HUES64 (cell line): Measurements from ENCODE around the gene VPS13C.
"Not testable (repeated sequence)": the region's sequence is repeated elsewhere in the genome, so short reads cannot be mapped to it uniquely, and the experiment has no call there.

Experiments
- H3K27ac ChIP-seq: 2 replicates; pipeline ENCODE4 v1.7.0; 2013; ENCODE audit warnings: low read depth, low read length, inconsistent platforms
- H3K27me3 ChIP-seq: 2 replicates; pipeline ENCODE4 v1.6.1; 2013; ENCODE audit warnings: mild to moderate bottlenecking, low read length; ENCODE audit not compliant: insufficient read depth
- H3K36me3 ChIP-seq: 2 replicates; pipeline ENCODE4 v1.6.1; 2013; ENCODE audit warnings: mild to moderate bottlenecking, low read length; ENCODE audit not compliant: insufficient read depth
- H3K4me1 ChIP-seq: 2 replicates; pipeline ENCODE4 v1.6.1; 2013; ENCODE audit warnings: mild to moderate bottlenecking, low read length, moderate library complexity; ENCODE audit not compliant: insufficient read depth
- H3K4me3 ChIP-seq: 2 replicates; pipeline ENCODE4 v1.5.1; 2013; ENCODE audit warnings: mild to moderate bottlenecking, low read length, moderate library complexity
- H3K9ac ChIP-seq: 2 replicates; pipeline ENCODE4 v1.6.1; 2013; ENCODE audit warnings: mild to moderate bottlenecking, low read depth, low read length
- H3K9me3 ChIP-seq: 2 replicates; pipeline ENCODE4 v1.6.1; 2013; ENCODE audit warnings: low read depth, low read length; ENCODE audit not compliant: insufficient read depth
- WGBS: fragments of 150-250, 120-280 bp; methylation state at CpG from one replicate; pipeline ENCODE4 v1.1.7; 2013; ENCODE audit warnings: missing lambda C conversion rate; 5-methylcytosine and 5-hydroxymethylcytosine counted together

VPS13C gene

DNA sequence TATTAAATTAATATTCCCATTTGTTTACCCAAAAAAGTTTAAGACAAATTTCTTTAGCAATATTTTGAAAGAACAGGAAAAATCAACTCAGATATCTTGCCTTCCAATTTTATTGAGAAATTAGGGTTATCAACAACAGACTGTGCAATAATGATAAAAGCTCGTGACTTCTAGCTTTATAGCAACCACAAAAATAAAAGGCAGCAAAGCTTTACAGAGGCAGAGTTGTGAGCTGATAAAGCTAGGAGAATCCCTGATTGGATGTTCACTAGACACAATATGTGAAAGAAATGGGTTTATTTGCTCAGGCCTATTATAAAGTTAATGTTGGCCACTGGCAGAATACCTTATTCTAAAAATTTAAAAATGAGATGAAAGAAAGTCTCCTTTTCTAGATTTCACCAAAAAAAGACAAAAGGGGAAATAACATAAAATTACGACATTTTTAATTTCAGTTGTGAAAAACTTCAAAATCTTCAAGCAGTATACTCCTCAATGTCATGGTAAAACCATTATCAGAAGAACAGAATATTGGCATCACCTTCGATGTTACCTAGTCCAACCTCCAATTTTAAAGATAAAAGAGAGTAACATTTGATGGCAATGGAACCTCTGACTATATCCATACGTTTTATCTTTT, 2.8 kb downstream of the VPS13C start:
- H3K27me3 ChIP-seq, result peaks cover 28% of the 10 kb centered on the region
- no peak overlapping the region for H3K27ac ChIP-seq
- no peaks in the 10 kb centered on the region for H3K36me3 ChIP-seq
- no peaks in the 10 kb centered on the region for H3K9me3 ChIP-seq
- WGBS, result 96% methylated on average over 3 of the region's 4 CpGs
- peaks cover 6% of the 10 kb centered on the region; the same call in 1 of the 2 replicates for H3K4me1 ChIP-seq
- H3K4me3 ChIP-seq, result no peak overlapping the region
- H3K9ac ChIP-seq, result no peak overlapping the region

DNA sequence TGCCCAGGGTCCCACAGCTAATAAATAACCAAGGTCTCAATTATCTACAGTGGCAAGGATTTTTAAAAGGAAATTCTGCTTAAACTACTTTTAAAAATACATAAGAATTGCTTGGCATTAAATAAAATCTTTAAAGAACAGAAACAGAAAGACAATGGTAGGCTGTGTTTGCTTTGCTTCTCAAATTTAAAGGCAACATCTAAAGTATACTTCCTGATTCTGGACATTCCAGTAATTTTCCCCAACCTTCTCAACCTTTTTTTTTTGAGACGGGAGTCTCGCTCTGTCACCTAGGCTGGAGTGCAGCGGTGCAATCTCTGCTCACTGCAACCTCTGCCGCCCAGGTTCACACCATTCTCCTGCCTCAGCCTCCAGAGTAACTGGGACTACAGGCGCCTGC, 5.3 kb downstream of the VPS13C start:
- 90% methylated on average over 4 of the region's 5 CpGs for WGBS

GRCh38 chr15:62053439-62054085, 6.7 kb downstream of the VPS13C start:
- H3K27me3 ChIP-seq, result no peaks in the 10 kb centered on the region
- no peaks in the 10 kb centered on the region for H3K9me3 ChIP-seq
- H3K9ac ChIP-seq, result no peak overlapping the region
- no peak overlapping the region for H3K4me3 ChIP-seq
- no peaks in the 10 kb centered on the region for H3K4me1 ChIP-seq
- no peak overlapping the region for H3K27ac ChIP-seq
- H3K36me3 ChIP-seq, result no peaks in the 10 kb centered on the region
- WGBS, result 78% methylated on average over 5 of the region's 5 CpGs

More for the DNA sequence above, 5.3 kb downstream of the VPS13C start:
- Histone ChIP-seq H3K36me3 (no peaks in the 10 kb centered on the region), H3K9ac (no peak overlapping the region), H3K9me3 (no peaks in the 10 kb centered on the region), H3K27ac (no peak overlapping the region), H3K27me3 (peaks cover 8% of the 10 kb centered on the region), H3K4me1 (peaks cover 3% of the 10 kb centered on the region; the same call in 1 of the 2 replicates), H3K4me3 (no peak overlapping the region)

DNA sequence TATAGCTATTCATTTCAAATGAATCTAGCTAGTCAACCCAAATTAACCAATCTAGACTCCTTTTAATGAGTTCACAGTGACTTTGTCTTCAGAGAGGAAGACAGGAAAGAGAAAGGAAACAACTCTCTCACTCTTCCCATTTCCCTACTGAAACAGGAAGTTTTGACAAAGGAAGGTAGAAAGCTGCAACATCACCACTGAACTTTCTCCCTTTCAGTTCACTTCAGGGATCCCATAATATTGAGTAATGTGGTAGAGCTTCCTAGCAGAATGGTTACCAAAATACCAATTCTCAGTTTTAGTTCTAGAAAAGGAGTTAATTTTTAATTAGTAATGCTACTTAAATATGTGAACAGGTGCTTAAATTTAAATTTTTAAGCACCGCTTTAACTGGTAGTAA, 7.5 kb downstream of the VPS13C start:
- Histone ChIP-seq H3K9me3 (no peaks in the 10 kb centered on the region), H3K36me3 (no peaks in the 10 kb centered on the region), H3K9ac (no peak overlapping the region), H3K4me1 (no peaks in the 10 kb centered on the region), H3K27ac (no peak overlapping the region), H3K4me3 (no peak overlapping the region), H3K27me3 (no peaks in the 10 kb centered on the region)
- WGBS, result no CpG with 5 or more reads among the region's 1 CpG

DNA sequence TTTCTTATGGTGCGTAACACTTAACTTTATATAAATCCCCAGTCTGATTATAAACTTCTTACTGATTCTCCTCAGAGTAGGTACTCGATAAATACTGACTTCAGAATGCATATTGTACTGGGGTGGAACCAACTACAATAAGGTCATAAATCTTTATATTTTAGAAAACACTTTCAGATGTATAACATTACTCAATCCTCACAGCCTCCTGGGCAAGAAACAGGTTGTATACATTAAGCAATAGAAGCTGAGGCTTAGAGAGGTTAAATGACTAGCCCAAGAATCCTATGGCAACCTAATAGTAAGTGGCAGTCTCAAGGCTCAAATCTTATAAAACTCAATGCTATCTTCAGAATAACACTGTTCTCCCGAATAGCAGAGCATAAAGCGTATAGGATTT, 9.1 kb downstream of the VPS13C start:
- WGBS, result 93% methylated on average over 4 of the region's 4 CpGs
- Histone ChIP-seq H3K9ac (no peak overlapping the region), H3K4me1 (no peaks in the 10 kb centered on the region), H3K27ac (no peak overlapping the region), H3K36me3 (no peaks in the 10 kb centered on the region), H3K27me3 (no peaks in the 10 kb centered on the region), H3K4me3 (no peak overlapping the region), H3K9me3 (no peaks in the 10 kb centered on the region)

DNA sequence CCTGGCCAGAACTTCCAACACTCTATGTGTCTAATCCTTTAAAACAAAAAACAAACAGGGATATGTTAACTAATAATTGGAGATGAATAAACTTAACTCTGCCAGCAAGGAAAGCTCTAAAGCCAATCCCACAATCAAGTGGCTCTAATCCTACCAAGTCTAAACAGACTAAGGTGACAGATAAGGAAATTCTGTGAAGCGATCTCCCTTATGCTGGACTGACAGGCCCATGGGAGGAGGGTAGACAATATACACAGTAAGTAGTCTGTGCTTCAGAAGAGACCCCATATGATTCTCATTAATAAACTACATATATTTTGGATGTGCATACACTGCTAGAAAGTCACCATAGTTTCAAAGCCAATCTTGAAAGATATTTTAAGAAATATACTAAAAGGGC, 10.1 kb downstream of the VPS13C start:
- H3K9me3 ChIP-seq, result no peaks in the 10 kb centered on the region
- 100% methylated on average over 1 of the region's 1 CpG for WGBS

GRCh38 chr15:62048254-62048653, 12.0 kb downstream of the VPS13C start:
- not testable (repeated sequence) for H3K4me1 ChIP-seq, H3K27ac ChIP-seq, H3K4me3 ChIP-seq, H3K9me3 ChIP-seq, H3K9ac ChIP-seq, H3K36me3 ChIP-seq, H3K27me3 ChIP-seq
- WGBS, result no CpG with 5 or more reads among the region's 4 CpGs

More for the DNA sequence above, 10.1 kb downstream of the VPS13C start:
- no peak overlapping the region for H3K9ac ChIP-seq
- no peaks in the 10 kb centered on the region for H3K27me3 ChIP-seq
- no peak overlapping the region for H3K4me3 ChIP-seq
- H3K4me1 ChIP-seq, result no peaks in the 10 kb centered on the region
- H3K36me3 ChIP-seq, result no peaks in the 10 kb centered on the region
- no peak overlapping the region for H3K27ac ChIP-seq

GRCh38 chr15:62047282-62047827, 12.9 kb downstream of the VPS13C start:
- Histone ChIP-seq H3K36me3 (no peaks in the 10 kb centered on the region), H3K9me3 (no peaks in the 10 kb centered on the region), H3K4me3 (no peak overlapping the region), H3K27me3 (no peaks in the 10 kb centered on the region), H3K27ac (no peak overlapping the region), H3K4me1 (no peaks in the 10 kb centered on the region), H3K9ac (no peak overlapping the region)
- WGBS, result 87% methylated on average over 2 of the region's 2 CpGs

DNA sequence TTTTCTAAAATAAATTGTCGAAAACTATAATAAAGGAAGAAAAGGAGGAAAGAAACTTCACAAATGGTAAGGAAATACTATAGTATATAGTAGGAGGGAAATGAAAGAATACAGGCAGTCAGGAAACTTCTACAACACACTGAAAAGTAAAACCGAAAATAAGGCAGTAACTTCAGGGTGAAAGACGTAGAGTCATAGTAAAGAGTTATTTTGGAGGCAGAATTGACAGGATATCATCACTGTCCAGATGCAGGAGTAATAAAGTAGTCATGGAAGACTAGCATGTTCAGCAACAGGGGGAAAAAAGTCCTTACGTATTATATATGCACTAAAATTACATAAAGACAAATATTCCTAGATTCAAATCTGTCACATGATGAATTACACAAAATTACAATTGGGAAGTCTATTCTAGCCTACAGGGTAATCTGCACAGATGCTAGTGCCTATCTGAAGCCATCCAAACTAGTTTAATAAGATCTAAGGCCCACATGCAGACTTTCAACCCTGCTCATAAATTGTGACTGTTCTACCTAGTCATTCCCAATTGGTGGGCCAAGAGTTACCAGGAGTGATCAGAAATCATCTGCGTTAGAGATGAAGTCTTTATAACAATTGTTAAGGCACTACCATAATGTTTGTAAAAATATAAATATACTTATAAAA, 14.0 kb downstream of the VPS13C start:
- WGBS, result 93% methylated on average over 2 of the region's 5 CpGs
- Histone ChIP-seq H3K27me3 (no peaks in the 10 kb centered on the region), H3K27ac (no peak overlapping the region), H3K9ac (no peak overlapping the region), H3K36me3 (no peaks in the 10 kb centered on the region), H3K4me1 (no peaks in the 10 kb centered on the region), H3K4me3 (no peak overlapping the region), H3K9me3 (no peaks in the 10 kb centered on the region)

DNA sequence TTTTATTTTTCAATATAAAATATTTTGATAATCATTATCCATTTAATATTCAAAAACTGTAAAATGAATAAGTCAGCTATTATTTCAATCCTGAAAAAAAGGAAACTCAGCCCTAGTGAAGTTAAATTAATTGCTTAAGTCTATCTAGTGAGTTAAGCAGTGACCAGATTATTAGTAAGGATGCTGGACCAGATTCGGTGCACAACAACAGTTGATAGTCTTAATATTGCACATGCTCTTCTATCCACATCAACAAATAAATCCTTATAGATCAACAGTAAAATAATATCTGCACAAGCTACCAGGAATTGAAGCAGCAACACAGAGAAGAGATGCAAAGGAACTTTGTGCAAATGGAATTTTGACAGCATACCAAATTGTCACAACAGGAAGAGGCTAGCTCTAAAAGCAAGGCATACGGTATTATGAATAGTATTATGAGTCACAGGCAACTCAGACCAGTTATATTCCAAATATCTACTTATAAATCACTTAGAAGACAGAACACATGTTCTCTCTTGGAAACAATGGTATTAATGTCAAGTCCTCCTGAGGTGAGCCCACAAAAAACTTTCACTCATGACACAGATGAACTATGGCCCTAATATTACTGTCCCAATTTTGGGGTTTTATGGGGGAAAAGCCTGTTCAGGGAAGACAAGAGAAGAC, 24.9 kb downstream of the VPS13C start:
- no peaks in the 10 kb centered on the region for H3K4me1 ChIP-seq
- H3K27ac ChIP-seq, result no peak overlapping the region
- peaks cover 3% of the 10 kb centered on the region; the same call in 1 of the 2 replicates for H3K36me3 ChIP-seq
- H3K27me3 ChIP-seq, result no peaks in the 10 kb centered on the region
- 100% methylated on average over 1 of the region's 2 CpGs for WGBS
- H3K4me3 ChIP-seq, result no peak overlapping the region
- no peaks in the 10 kb centered on the region for H3K9me3 ChIP-seq
- H3K9ac ChIP-seq, result no peak overlapping the region

DNA sequence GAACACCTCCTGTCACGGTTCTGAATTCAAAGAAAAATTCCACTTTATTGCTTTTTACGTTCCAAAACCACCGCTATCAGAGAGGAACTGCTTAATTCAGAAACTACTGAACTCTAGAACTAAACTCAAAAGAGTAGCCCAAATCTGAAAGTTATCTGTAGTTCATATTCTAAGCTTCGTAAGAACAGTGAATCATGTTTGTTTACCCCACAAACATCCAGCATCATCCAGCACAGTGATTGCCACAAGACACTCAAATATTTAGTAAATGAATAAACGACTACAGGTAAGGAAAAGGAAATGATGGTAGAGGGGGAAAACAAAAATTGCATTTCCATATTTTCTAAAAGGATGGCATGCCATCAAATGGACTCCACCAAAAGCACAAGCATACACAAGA, 32.3 kb downstream of the VPS13C start:
- Histone ChIP-seq H3K27ac (no peak overlapping the region), H3K9me3 (no peaks in the 10 kb centered on the region), H3K4me1 (no peaks in the 10 kb centered on the region), H3K9ac (no peak overlapping the region), H3K27me3 (no peaks in the 10 kb centered on the region), H3K4me3 (no peak overlapping the region), H3K36me3 (0 out of 2 replicates have a peak, but pooled peaks cover 3% of the 10 kb centered on the region)
- WGBS, result 98% methylated on average over 4 of the region's 5 CpGs
